HPDE6-E6E7 (cell line): ENCODE data around the gene ATP10B.

ENCODE experiments used
- DNase-seq: peaks from one replicate; pipeline ENCODE4 v3.0.0; 2011; ENCODE audit warnings: missing footprints; ENCODE audit errors: extremely low spot score

The ATP10B gene

DNA sequence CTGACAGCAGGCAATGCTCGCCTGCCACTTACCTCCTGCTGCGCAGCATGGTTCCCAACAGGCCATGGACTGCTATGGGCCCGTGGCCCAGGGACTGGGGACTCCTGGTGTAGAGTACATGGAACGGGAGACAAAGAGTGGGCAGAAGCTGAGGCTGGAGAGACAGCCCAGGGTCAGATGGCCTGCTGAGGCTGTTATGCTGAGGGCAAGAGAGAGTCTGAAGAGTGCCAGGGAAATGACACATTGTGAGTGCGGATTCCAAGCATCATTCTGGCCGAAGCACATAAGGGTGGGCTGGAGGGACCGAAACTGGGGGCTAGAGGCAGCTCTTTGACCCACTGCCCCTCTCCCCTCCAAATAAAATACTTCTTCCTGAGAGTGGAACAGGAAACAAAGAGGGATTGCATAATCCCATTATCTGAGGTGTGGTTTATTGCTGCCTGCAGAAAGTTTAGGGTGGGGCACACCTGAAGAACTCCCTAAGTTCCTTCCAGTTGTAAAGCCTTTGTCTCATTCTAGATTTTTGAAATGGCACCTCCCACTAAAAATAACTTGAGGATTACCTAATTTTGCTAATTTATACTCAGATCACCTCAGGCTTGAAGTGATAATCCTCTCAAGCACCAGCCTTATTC is 158.1 kb downstream of the ATP10B start:
- no peak for DNase-seq

DNA sequence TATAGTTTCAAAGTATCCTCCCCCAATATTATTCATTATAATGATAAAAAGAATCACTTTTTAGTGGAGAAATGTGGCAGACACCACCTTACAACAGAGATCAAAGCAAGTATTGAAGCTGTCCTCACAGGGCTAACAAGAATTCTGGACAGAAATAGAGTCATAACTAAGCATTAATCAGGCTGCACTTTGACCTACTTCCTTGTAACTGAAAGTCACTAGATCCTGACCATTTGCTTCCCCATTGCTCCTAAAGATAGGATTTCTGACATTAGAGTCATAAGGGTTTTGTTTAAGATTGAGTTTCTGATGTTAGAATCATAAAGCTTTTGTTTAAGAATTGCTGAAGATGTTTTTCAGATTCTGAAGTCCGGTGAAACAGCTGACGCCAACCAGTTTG is 159.7 kb downstream of the ATP10B start:
- DNase-seq = no peak

DNA sequence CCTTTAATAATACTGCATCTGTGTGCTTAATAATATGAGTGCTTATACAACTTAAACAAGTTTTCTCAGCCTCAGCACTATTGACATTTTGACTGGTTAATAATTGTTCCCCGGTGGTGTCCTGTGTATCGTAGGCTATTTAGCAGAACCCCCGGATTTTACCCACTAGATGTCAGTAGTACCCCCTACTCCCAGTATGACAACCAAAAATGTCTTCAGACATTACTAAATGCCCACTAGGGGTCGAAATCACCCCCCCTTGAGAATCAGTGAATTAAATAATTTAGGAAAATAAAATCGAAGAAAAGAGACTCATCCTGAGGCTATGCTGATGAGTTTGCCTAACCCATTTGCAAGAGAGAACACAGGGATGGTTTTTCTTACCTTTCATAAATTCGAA is 166.3 kb downstream of the ATP10B start:
- no peak for DNase-seq

DNA sequence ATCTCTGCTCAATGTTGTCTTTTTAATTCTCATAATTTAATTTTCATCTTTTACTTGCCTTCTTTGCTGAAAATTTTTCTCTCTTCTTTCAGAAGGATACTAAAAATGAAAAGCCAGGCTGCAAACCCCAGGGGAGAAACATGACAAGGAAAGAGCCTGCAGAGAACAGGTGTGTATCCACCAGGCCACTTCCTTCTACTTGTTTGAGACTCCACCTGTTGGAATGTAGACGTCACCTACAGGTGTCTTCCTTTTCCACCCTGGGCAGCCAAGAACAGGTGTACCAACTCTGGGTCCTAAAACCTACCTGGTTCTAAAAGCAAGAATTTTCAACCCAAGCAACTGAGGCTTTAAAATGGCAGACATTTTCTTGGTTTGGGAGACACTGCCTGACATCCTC is 166.8 kb downstream of the ATP10B start:
- DNase-seq = no peak

DNA sequence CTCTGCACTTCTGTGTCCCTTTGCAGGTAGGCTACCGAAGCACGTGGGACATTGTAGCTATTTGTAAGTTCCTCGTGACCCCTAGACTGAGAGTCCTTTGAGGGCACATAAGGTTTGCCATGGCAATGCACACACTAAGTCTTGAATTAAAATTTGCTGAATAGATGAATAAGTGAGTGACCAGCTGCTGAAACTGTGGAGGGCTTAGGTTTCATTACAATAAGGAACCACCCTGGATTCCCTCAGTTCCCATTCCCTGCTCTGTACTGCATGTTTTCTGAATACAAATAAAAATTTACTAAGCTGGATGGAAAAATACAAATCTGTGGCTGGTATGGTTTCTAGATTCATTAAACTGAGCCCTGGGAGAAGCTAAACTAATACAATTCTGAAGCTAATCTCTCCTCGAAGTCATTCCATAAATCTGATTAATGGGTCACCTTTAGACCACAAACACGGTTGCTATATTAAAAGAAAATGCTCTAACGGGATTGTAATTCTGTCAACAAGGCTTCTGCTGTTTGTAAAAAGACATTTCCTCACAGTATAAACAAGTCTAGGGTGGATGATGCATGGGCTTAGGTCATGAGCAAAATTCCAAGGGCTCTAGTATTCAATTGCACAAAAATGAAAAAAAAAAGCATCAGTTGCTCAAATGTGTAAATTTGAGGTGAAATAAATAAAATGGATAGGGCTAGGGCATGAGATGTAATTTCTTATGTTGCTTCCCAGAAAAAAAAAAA is 172.3 kb downstream of the ATP10B start:
- no peak for DNase-seq

DNA sequence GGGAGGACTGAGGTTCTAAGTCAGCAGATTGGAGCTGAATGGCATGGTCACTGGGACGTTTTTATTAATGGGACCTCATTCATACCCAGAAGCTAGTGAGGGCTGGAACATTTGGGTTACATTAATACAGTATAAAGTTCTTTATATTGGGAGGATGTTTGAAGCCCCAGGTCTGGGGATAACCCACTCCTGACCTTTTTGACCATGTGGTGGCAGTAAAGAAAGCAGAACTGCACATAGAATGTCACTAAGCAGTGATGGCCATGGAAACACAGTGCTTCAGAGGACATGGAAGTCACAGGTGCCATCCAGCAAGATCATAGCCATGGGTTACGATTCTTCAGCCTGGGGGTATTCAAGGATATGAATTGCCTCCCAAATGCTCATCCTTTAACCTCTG is 176.0 kb downstream of the ATP10B start:
- DNase-seq = no peak

GRCh38 chr5:160674901-160675300 is 177.1 kb downstream of the ATP10B start:
- no peak for DNase-seq

- no peak for DNase-seq
Observed at GRCh38 chr5:160672521-160672920, 179.5 kb downstream of the ATP10B start.

GRCh38 chr5:160668356-160668755 is 183.7 kb downstream of the ATP10B start:
- no peak for DNase-seq

GRCh38 chr5:160667160-160667559 is 184.9 kb downstream of the ATP10B start:
- no peak for DNase-seq

DNA sequence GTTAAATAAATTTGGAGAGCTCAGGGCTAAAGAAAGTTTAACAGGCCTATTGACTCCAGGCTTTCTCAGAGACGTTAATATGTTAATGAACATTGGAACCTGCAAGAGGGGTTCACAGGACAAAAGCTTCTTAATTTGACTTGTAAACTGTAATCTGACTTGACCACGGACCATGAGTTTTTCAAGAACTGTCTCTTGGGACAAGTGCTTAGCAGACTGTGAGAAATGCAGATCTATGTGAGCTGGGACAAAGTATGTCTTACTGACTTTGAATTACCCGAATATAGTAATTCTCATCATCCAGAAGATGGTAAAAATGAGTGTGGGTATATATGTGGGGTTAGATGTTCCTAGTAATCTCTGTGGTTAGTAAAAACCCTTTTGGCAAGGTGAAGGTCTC is 186.6 kb downstream of the ATP10B start:
- no peak for DNase-seq

- no peak for DNase-seq
Observed at GRCh38 chr5:160660132-160660531, 191.9 kb downstream of the ATP10B start.

DNA sequence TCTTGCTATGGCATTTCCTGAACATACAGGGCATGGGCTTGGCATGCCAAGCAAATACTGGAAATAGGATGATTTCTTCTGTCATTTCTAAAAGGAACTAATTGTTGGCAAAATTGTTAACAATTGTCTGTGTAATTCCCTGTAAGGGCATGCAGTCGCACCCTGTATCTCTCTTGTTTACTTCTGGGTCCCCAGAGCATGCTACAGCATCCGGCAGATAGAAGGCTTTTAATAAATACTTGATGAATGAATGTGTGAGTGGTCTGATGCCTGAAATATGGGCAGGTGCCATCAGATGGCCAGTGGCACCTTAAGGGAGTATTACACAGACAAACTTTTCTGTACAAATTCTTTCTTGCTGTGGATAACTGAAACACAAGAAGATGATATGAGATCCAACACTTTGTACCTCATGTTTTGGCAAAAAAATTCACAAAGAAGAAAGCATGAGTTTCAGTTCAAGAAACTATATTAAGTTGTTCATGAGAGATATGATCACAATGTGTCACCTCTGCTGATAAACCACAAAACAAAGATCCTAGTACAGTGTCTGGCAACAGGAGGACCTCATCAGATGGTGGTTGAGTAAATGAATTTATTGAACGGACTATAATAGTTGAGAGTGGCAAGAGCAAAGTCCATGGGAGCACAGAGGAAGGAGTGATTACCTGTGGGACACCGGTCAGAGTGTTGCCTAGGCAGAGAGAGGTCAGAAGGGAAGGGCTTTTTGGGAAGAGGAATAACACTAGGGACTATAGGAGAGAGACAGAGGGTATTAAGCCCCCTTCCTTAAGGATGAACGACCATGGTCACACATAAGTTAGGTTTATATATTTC is 194.2 kb downstream of the ATP10B start:
- no peak for DNase-seq

DNA sequence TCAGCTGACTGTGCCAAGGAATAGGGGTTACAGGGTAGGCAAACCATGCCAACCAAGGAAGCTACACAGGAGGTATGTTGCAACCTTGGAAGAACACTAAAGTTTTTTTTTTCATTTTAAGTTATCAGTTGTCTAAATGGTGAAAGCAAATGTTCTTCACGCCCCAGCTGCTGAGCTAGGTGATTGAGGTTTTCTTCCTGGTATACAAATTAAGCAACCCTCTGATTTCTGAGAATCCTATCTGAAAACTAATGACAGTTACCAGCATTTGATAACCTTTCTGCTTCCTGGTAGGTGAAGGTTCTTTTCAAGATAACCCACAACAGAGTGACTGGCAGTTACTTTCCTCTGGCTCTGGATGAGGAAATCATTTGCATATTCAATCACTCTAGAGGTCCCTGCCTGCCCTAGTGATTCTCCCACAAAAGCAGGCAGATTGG is 194.9 kb downstream of the ATP10B start:
- DNase-seq = no peak

- DNase-seq = no peak
Observed at GRCh38 chr5:160655717-160656116, 196.3 kb downstream of the ATP10B start.

DNA sequence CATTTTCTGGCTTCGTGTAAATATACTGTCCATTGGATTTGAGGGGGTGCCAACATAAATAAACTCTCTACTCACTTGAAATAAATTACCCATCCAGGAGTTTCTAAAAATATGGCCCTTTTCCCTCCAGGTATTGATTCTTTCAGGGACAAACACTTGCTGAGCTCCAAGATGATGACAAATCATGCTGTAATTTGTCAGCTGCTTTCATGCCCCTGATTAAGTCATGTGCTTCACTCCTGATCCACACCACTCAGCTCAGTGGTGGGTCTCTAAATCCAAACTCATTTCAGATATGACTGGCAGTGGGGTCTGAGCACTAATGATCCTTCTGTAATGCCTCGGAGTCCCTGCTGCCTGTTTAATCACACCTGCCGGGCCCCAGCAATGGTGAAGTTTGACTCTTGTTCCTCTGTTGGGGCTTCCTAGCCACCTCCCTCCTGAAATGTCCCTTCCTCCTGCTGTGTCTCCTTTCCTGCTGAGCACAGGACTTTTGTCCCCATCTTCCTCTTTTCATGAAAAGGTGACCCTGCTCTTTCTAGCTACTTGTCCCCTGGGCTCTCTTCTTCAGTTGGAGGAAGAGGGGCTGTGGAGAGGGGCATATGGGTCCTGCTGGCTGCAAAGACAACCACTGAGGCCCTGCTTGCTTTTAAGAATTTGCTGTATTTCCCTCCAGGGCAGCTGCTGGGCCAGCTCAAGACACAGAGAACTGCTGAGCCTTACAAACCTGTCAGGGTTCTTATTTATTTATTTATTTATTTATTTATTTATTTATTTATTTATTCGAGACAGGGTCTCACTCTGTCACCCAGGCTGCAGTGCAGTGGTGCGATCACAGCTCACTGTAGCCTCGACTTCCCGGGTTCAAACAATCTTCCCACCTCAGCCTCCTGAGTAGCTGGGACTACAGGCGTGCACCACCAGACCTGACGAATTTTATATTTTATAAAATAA is 200.0 kb downstream of the ATP10B start:
- DNase-seq = no peak

DNA sequence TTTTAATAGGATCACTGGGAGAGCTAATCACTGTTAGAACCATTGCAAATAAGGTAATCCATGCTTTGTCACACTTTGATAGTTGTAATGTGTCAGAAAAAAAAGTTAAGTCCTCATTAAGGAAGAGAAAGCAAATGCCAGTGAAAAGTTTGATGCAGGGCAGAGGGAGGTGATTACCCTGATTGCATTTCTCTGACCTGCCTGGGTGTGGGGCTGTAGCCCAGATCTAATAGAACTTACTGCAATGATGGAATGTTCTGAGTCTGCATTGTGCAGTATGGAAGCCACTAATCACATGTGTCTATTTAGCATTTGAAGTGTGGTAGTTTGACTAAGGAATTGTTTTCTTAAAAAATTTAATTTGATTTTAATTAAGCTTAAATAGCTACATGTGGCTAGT is 202.7 kb downstream of the ATP10B start:
- DNase-seq = no peak

DNA sequence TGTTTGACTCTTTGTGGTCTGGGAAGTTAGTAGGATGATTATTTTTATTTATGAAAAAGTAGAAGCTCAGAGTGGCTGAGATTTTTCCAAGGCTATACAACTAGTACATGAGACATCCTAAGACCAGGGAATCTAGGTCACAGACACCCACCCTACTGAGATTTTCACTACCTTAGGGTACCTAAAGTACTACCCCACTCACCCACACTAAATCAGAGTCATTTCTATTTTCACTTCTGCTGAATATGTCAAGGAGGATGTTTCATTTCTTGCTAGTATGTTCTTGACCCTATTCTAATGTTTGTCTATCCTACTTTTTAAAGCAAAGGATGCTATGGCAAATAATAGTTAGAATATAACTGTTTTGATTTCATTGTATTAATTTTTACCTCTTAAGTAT is 206.0 kb downstream of the ATP10B start:
- DNase-seq = no peak

DNA sequence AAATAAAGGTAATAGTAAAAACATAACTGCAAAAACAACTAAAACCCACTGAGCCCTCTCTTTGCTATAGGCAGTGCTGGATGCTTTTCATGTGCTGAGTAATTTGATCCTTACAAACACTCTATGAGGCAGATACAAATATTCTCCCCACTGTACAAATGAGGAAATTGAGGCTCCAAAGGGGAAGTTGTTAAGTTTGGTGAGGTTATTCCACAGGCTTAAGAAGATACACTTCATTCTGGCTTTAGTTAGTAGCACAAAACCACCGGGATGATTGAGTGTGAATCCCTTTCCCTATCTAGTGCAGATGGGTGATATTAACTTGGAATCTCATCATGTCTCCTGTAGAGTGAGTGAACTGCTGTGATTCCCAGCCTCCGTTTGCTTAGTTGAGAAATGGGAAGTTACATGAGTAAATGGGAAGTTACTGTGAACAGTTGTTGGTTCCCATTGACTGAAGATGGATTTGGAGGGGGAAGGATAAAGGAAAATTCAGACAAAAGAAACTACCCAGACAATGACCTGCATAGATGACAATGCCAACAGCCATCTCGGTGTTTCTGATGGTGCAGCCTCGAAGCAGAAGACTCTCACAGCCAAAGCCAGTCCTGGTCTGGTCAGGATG is 208.3 kb downstream of the ATP10B start:
- DNase-seq = no peak

DNA sequence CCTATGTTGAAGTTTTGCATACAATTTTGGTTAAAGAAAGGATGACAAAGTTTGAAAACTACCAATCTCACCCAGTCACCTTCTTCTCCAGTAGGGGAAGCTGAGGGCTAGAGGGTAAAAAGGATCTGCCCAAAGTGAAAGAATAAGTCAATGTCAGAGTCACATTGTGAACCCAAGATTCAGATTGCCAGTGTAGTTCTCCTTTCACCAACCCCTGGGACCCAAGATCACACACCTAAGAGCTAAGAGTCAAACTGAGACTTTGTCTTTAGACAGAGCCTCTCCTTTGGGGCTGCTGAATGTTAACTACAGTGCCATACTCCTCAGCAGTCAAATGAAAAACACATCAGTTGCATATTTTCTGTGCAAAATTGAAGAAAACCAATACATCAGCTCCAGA is 210.6 kb downstream of the ATP10B start:
- DNase-seq = no peak

- DNase-seq = no peak
Observed at GRCh38 chr5:160640406-160640805, 211.6 kb downstream of the ATP10B start.
